ENCODE results near the gene STAT5A.
"Not testable (repeated sequence)": the region's sequence is repeated elsewhere in the genome, so short reads cannot be mapped to it uniquely, and the experiment has no call there.

Gene STAT5A

GRCh38 chr17:42334677-42335076 lies 46.4 kb downstream of the STAT5A start:
- no peak for DNase-seq (ENCODE audit: low read depth)

DNA sequence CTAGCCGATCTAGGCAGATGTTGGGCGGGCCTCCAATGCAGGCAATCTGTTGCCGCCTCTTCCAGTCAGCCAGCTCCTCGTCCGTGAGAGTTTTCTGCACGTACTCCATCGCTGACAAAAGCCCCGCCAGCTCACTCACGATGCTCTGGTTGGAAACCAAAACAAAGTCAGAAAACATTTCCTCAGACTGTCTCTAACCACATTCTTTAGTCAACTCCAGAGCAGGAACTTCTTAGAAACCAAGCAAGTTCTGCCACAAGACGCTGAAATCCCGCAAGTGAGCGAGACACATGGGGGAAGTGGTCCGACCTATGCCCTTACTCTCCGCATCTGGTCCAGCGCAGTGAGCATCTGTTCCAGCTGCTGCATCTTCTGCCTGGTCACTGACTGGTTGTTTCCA lies 49.1 kb downstream of the STAT5A start:
- peak; percentile 29 for DNase-seq (ENCODE audit: low read depth)

- no peak for DNase-seq (ENCODE audit: low read depth)
Observed at GRCh38 chr17:42338427-42338985, 50.2 kb downstream of the STAT5A start.

DNA sequence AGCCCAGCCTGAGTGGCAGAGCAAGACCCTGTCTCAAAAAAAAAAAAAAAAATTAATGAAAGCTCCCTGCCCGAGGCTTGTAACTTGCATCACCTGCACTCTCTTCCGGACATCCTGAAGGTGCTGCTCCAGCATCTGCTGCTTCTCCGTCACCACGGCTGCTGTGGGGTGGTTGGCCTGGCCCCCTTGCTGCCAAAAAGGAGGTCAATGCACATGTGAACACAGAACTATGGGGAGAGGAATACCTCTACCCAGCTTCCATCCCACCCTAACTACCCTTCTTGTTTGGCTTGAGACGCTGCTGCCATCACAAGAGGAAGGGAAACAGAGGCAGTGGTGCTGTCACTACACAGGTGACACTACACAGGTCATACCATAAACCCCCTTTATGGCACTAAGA lies 50.9 kb downstream of the STAT5A start:
- DNase-seq (ENCODE audit: low read depth), result no peak

GRCh38 chr17:42340691-42341127 lies 52.4 kb downstream of the STAT5A start:
- DNase-seq (ENCODE audit: low read depth), result no peak

DNA sequence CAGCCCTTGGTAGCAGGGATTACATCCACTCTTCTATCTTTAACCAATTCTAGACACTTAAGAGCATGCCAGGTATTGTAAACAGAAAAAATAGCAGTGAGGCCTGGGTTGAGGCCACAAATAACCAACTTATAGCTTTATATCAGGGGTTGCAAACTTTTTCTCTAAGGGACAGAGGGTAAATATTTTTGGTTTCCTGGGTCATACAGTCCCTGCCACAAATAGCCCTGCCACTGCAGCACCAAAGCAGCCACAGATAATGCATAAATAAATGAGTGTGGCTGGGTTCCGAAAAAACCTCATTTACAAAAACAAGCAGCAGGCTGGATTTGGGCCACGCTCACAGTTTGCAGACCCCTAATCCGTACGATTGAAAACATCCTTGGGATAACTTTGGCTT lies 53.3 kb downstream of the STAT5A start:
- no peak for DNase-seq (ENCODE audit: low read depth)

DNA sequence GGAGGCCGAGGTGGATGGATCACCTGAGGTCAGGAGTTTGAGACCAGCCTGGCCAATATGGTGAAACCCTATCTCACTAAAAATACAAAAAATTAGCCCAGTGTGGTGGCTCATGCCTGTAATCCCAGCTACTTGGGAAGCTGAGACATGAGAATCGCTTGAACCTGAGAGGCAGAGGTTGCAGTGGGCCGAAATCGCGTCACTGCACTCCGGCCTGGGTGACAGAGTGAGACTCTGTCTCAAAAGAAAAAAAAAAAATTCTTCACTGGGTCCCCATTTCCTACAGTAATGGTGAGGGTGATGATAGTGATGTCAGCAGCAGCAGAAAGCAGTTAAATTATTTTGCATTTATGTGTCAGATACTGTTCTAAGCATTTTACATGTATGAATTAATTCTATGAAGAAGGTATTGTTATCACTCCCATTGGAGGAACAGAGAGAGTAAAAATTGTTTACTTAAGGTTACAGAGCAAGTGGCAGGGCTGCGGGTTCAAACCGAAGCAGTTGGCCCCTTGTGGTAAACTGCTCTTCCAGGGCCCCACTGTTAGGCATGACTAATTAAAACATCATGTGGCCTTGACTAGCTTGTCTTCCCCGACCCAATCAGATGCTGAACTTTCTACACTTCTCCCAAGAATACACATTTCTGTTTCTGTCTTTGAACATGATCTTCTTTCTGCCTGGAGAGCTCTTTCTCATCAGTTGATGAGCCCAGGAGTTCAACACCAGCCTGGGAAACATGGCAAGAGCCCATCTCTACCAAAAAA lies 54.1 kb downstream of the STAT5A start:
- DNase-seq (ENCODE audit: low read depth), result no peak

GRCh38 chr17:42345396-42346073 lies 57.2 kb downstream of the STAT5A start:
- no peak for DNase-seq (ENCODE audit: low read depth)

DNA sequence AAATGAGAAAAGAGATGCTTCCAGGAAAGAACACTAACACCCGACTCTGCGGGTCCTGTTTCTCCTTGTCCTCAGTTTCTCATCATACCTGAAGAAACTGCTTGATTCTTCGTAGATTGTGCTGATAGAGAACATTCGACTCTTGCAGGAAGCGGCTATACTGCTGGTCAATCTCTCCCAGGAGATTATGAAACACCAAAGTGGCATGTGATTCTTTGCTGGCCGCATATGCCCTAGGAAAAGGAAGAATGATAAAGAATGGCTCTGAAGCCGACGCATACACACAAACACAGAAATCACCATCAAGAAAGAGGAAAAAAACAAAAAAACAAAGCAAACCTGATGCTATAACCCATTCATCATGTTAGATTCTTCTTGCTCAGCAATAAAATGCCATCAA lies 58.2 kb downstream of the STAT5A start:
- no peak for DNase-seq (ENCODE audit: low read depth)

GRCh38 chr17:42347198-42347597 lies 58.9 kb downstream of the STAT5A start:
- no peak for DNase-seq (ENCODE audit: low read depth)

- no peak for DNase-seq (ENCODE audit: low read depth)
Observed at GRCh38 chr17:42347606-42348005, 59.3 kb downstream of the STAT5A start.

DNA sequence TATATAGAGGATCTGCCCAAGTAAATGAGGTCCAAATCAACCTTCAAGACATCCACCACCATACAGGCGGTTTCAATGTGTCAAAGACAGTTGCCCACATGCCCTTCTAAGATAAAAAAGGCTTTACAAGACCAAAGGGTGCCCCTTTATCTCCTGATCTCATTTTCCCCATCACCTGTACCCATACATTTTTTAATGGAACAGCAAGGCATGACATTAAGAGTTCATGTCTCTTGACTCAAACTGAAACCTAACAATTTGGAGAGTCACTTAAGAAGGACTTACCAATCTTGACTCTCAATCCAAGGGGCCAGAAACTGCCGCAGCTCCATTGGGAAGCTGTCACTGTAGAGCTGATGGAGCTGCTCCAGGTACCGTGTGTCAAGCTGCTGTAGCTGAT lies 59.8 kb downstream of the STAT5A start:
- no peak for DNase-seq (ENCODE audit: low read depth)

DNA sequence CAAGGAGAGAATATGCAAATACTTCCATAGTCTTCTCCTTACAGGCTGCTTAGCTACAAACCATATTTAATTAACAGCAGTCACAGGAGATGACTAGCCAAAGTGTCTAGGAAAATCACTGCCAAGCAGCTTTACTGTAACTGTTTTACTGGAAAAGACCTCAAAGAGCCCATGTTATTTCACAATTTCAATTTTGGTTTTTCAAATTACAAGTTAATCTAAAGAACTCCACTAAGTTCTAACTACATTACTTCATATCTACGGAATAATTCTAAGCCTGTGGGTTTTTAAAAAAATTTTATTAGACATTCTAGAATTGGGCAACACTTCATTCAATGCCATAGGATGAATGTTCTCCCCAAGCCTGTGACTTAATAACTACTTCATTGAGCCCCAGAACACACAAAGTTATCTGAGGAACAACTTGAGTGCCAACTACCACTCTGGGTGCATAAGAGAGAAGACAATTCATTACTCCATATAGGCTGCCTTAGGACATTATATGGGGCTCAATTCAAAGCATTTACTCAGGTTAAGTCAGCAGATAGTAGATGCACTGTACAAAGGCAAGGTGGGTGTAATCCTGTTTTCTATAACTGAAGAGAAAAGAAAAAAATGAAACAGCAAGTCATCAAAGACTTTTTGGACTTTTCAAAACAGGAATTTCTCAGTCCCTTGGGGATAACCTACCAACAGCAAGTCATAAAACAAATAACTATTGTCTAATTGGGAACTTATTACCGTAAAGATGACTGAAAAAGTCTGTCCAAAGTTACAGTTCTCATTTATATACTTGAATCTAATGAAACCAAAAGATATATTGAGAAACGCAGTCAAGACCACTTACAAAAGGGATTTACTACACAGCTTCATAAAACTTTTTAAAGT lies 66.9 kb downstream of the STAT5A start:
- peak; percentile 44 for DNase-seq (ENCODE audit: low read depth)

DNA sequence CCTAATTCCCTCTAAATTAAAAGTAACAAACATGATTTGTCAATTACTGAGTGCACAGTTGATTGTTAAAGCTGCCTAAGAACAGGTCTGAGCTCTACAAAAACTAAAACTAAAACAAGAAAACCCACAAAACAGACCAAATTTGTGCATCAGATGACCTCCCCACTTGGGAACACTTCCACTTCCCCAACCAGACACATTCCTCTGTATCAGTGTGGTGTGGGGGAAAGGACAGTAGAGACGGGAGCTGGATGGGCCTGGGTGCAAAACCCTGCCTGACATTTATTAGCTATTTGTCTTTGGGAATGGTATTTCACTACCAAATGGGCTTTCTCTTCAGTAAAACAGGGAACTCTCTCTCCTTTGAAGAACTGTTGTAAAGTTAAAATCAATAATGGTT lies 70.1 kb downstream of the STAT5A start:
- DNase-seq (ENCODE audit: low read depth), result no peak

DNA sequence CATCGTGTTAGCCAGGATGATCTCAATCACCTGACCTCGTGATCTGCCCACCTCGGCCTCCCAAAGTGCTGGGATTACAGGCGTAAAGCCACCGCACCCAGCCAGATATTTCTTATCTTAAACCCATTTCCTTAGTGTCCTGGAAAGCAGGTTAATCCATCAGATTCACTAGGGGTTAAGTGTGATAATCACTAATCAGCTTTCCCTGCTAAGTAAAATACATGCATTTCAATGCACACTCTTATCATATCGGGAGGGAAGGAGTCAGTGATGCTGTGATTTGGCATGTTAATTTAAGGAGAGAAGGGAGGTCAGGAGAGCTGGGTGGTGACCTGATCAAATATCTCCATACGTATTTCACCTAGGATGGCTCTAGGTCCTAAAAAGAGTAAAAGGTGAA lies 70.8 kb downstream of the STAT5A start:
- no peak for DNase-seq (ENCODE audit: low read depth)

DNA sequence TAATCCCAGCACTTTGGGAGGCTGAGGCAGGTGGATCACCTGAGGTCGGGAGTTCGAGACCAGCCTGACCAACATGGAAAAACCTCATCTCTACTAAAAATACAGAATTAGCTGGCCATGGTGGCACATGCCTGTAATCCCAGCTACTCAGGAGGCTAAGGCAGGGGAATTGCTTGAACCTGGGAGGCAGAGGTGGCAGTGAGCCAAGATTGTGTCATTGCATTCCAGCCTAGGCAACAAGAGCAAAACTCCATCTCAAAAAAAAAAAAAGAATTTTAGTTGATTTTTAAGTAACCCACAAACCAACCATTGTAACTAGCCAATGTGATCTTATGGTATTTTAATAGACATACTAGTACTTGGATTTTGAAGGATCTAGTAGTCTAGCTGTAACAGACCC lies 72.1 kb downstream of the STAT5A start:
- DNase-seq (ENCODE audit: low read depth), result not testable (repeated sequence)

Measured in fibroblast of the conjunctiva (primary cell).